ENCODE measurements around the gene UBE3D.

UBE3D gene

GRCh38 chr6:82874867-82875266 lies 190.8 kb downstream of the UBE3D start:
- TF ChIP-seq SPI1 (IDR thresholded peaks at IDR 0.05; ENCODE audit: borderline replicate concordance, low read depth), result no peak
- no peak for TF ChIP-seq POLR2AphosphoS5 (IDR thresholded peaks at IDR 0.05; ENCODE audit: low read depth)
- no peak for TF ChIP-seq REST (IDR thresholded peaks at IDR 0.05; ENCODE audit: insufficient replicate concordance, low read depth)
- no peak for TF ChIP-seq CTCF (IDR thresholded peaks at IDR 0.05; ENCODE audit: insufficient read depth, low read length)
- DNase-seq (ENCODE audit: low read depth in 1 of 2, low spot score in 1 of 2), result no peak
- Histone ChIP-seq H3K4me3 (replicated peaks; ENCODE audit: insufficient read depth, low read length) (no peak overlapping the region), H3K27ac (replicated peaks) (no peak overlapping the region), H3K27me3 (ENCODE audit: insufficient read depth, poor library complexity, severe bottlenecking) (no peaks in the 10 kb centered on the region)

GRCh38 chr6:82872185-82872584 lies 193.5 kb downstream of the UBE3D start:
- TF ChIP-seq REST (IDR thresholded peaks at IDR 0.05; ENCODE audit: insufficient replicate concordance, low read depth) (no peak), POLR2AphosphoS5 (IDR thresholded peaks at IDR 0.05; ENCODE audit: low read depth) (no peak), CTCF (IDR thresholded peaks at IDR 0.05; ENCODE audit: insufficient read depth, low read length) (no peak), SPI1 (IDR thresholded peaks at IDR 0.05; ENCODE audit: borderline replicate concordance, low read depth) (no peak)
- Histone ChIP-seq H3K4me3 (replicated peaks; ENCODE audit: insufficient read depth, low read length) (no peak overlapping the region), H3K27ac (replicated peaks) (no peak overlapping the region), H3K27me3 (ENCODE audit: insufficient read depth, poor library complexity, severe bottlenecking) (no peaks in the 10 kb centered on the region)
- no peak for DNase-seq (ENCODE audit: low read depth in 1 of 2, low spot score in 1 of 2)

GRCh38 chr6:82870582-82871172 lies 195.0 kb downstream of the UBE3D start:
- DNase-seq (ENCODE audit: low read depth in 1 of 2, low spot score in 1 of 2), result no peak
- no peak overlapping the region for H3K27ac ChIP-seq (replicated peaks)
- H3K4me3 ChIP-seq (replicated peaks; ENCODE audit: insufficient read depth, low read length), result no peak overlapping the region
- TF ChIP-seq SPI1 (IDR thresholded peaks at IDR 0.05; ENCODE audit: borderline replicate concordance, low read depth) (no peak), GABPA (IDR thresholded peaks at IDR 0.05; ENCODE audit: low read depth) (no peak), CTCF (IDR thresholded peaks at IDR 0.05; ENCODE audit: insufficient read depth, low read length) (no peak), POLR2AphosphoS5 (IDR thresholded peaks at IDR 0.05; ENCODE audit: low read depth) (no peak), REST (IDR thresholded peaks at IDR 0.05; ENCODE audit: insufficient replicate concordance, low read depth) (no peak)
- no peaks in the 10 kb centered on the region for H3K27me3 ChIP-seq (ENCODE audit: insufficient read depth, poor library complexity, severe bottlenecking)
